GM12873 (cell line): ENCODE results near the gene TMEM132E.

Experiments used
- CTCF ChIP-seq: IDR thresholded peaks from 2 replicates; pipeline ENCODE4 v1.5.1; 2012; ENCODE audit warnings: low read depth, mild to moderate bottlenecking, moderate library complexity, low read length, control low read depth; ENCODE audit not compliant: insufficient read depth; ENCODE audit errors: missing control alignments

The TMEM132E gene

GRCh38 chr17:34654881-34655276, 75.5 kb downstream of the TMEM132E start:
- TF ChIP-seq CTCF = no peak

- TF ChIP-seq CTCF = no peak
Observed at GRCh38 chr17:34656801-34657200, 77.4 kb downstream of the TMEM132E start.

GRCh38 chr17:34658811-34659560, 79.6 kb downstream of the TMEM132E start:
- no peak for TF ChIP-seq CTCF

- TF ChIP-seq CTCF = no peak
Observed at GRCh38 chr17:34663714-34664113, 84.3 kb downstream of the TMEM132E start.

- no peak for TF ChIP-seq CTCF
Observed at GRCh38 chr17:34665150-34665806, 85.9 kb downstream of the TMEM132E start.

GRCh38 chr17:34665819-34666763, 86.7 kb downstream of the TMEM132E start:
- no peak for TF ChIP-seq CTCF

GRCh38 chr17:34667656-34668055, 88.3 kb downstream of the TMEM132E start:
- TF ChIP-seq CTCF = no peak
